ENCODE data around the gene HS6ST3. TPM values are rescaled to one million over a fixed set of nuclear protein-coding genes. Genes with fewer than 3 reads are reported as not detected.
A peak's percentile ranks its signal among the peaks of the same experiment; 100 is the strongest.
"Not testable (repeated sequence)": the region's sequence is repeated elsewhere in the genome, so short reads cannot be mapped to it uniquely, and the experiment has no call there.

Gene HS6ST3
- not detected for total RNA-seq
- not detected for polyA plus RNA-seq

GRCh38 chr13:96089749-96090239 is at the start of gene HS6ST3:
TSS of gene HS6ST3 (plus strand) at chr13:96090107.
- peak within 1 kb of the TSS in 1 of 4 donors; percentile 11 for H3K4me3 Mint-ChIP-seq
- Histone ChIP-seq H3K27me3 (ENCODE audit: control insufficient read depth, insufficient read depth, low read length) (peaks cover 26% of the 10 kb centered on the region), H3K36me3 (ENCODE audit: control insufficient read depth, insufficient read depth, low read length) (no peaks in the 10 kb centered on the region), H3K4me3 (ENCODE audit: low read depth, low read length) (no peak within 1 kb of the TSS), H3K9me3 (ENCODE audit: control insufficient read depth in 2 of 2, low read length in 2 of 2) (no peaks in the 10 kb centered on the region), H3K4me1 (ENCODE audit: control insufficient read depth, insufficient read depth, low read length, poor library complexity, severe bottlenecking) (no peaks in the 10 kb centered on the region), H3K27ac (ENCODE audit: insufficient read depth, low read length, poor library complexity, severe bottlenecking) (no peak within 1 kb of the TSS)
- H3K27me3 Mint-ChIP-seq = peaks cover 44% of the 10 kb centered on the region
- H3K9me3 Mint-ChIP-seq = peaks cover 0 to 10% (median 1%) of the 10 kb centered on the region in 7 donors
- peaks cover 0 to 7% (median 0%) of the 10 kb centered on the region in 4 donors for H3K4me1 Mint-ChIP-seq
- ATAC-seq (ENCODE audit: low read depth in 2 of 2) (no peak), DNase-seq (no peak)
- H3K36me3 Mint-ChIP-seq = no peaks in the 10 kb centered on the region
- peak within 1 kb of the TSS in 1 of 3 donors; percentile 4 for H3K27ac Mint-ChIP-seq

- DNase-seq (no peak), ATAC-seq (ENCODE audit: low read depth in 2 of 2) (no peak)
- Mint-ChIP-seq H3K27ac (no peak overlapping the region), H3K27me3 (no peaks in the 10 kb centered on the region), H3K36me3 (no peaks in the 10 kb centered on the region), H3K4me3 (no peak overlapping the region), H3K4me1 (no peaks in the 10 kb centered on the region), H3K9me3 (peaks cover 0 to 16% (median 3%) of the 10 kb centered on the region in 7 donors)
- no peak overlapping the region for H3K4me3 ChIP-seq (ENCODE audit: low read depth, low read length)
- H3K9me3 ChIP-seq (ENCODE audit: control insufficient read depth in 2 of 2, low read length in 2 of 2) = no peaks in the 10 kb centered on the region
- H3K36me3 ChIP-seq (ENCODE audit: control insufficient read depth, insufficient read depth, low read length) = no peaks in the 10 kb centered on the region
- no peaks in the 10 kb centered on the region for H3K4me1 ChIP-seq (ENCODE audit: control insufficient read depth, insufficient read depth, low read length, poor library complexity, severe bottlenecking)
- H3K27ac ChIP-seq (ENCODE audit: insufficient read depth, low read length, poor library complexity, severe bottlenecking) = no peak overlapping the region
- no peaks in the 10 kb centered on the region for H3K27me3 ChIP-seq (ENCODE audit: control insufficient read depth, insufficient read depth, low read length)
Measured at GRCh38 chr13:96041326-96042110, 48.4 kb upstream of the HS6ST3 start.

GRCh38 chr13:96044238-96044637 is 45.7 kb upstream of the HS6ST3 start:
- Histone ChIP-seq H3K36me3 (ENCODE audit: control insufficient read depth, insufficient read depth, low read length) (no peaks in the 10 kb centered on the region), H3K27ac (ENCODE audit: insufficient read depth, low read length, poor library complexity, severe bottlenecking) (no peak overlapping the region), H3K9me3 (ENCODE audit: control insufficient read depth in 2 of 2, low read length in 2 of 2) (no peaks in the 10 kb centered on the region), H3K27me3 (ENCODE audit: control insufficient read depth, insufficient read depth, low read length) (no peaks in the 10 kb centered on the region), H3K4me1 (ENCODE audit: control insufficient read depth, insufficient read depth, low read length, poor library complexity, severe bottlenecking) (no peaks in the 10 kb centered on the region), H3K4me3 (ENCODE audit: low read depth, low read length) (no peak overlapping the region)
- H3K4me3 Mint-ChIP-seq = no peak overlapping the region
- no peak for ATAC-seq (ENCODE audit: low read depth in 2 of 2)
- no peak overlapping the region for H3K27ac Mint-ChIP-seq
- H3K27me3 Mint-ChIP-seq = no peaks in the 10 kb centered on the region
- peaks cover 0 to 16% (median 6%) of the 10 kb centered on the region in 7 donors for H3K9me3 Mint-ChIP-seq
- no peaks in the 10 kb centered on the region for H3K4me1 Mint-ChIP-seq
- DNase-seq = no peak
- H3K36me3 Mint-ChIP-seq = no peaks in the 10 kb centered on the region

- not testable (repeated sequence) for H3K4me1 Mint-ChIP-seq; H3K9me3 ChIP-seq (ENCODE audit: control insufficient read depth in 2 of 2, low read length in 2 of 2); ATAC-seq (ENCODE audit: low read depth in 2 of 2); H3K36me3 Mint-ChIP-seq; H3K27me3 Mint-ChIP-seq; H3K27me3 ChIP-seq (ENCODE audit: control insufficient read depth, insufficient read depth, low read length); H3K27ac Mint-ChIP-seq; H3K4me1 ChIP-seq (ENCODE audit: control insufficient read depth, insufficient read depth, low read length, poor library complexity, severe bottlenecking); H3K27ac ChIP-seq (ENCODE audit: insufficient read depth, low read length, poor library complexity, severe bottlenecking); H3K36me3 ChIP-seq (ENCODE audit: control insufficient read depth, insufficient read depth, low read length); DNase-seq; H3K4me3 ChIP-seq (ENCODE audit: low read depth, low read length); H3K4me3 Mint-ChIP-seq
- peaks cover 0 to 22% (median 6%) of the 10 kb centered on the region in 7 donors for H3K9me3 Mint-ChIP-seq
Measured at GRCh38 chr13:96046449-96047126, 43.3 kb upstream of the HS6ST3 start.

- not testable (repeated sequence) for H3K27me3 ChIP-seq (ENCODE audit: control insufficient read depth, insufficient read depth, low read length); H3K27ac ChIP-seq (ENCODE audit: insufficient read depth, low read length, poor library complexity, severe bottlenecking); ATAC-seq (ENCODE audit: low read depth in 2 of 2); H3K9me3 ChIP-seq (ENCODE audit: control insufficient read depth in 2 of 2, low read length in 2 of 2); H3K36me3 Mint-ChIP-seq; H3K4me3 ChIP-seq (ENCODE audit: low read depth, low read length); DNase-seq; H3K4me1 Mint-ChIP-seq; H3K36me3 ChIP-seq (ENCODE audit: control insufficient read depth, insufficient read depth, low read length); H3K27ac Mint-ChIP-seq; H3K4me1 ChIP-seq (ENCODE audit: control insufficient read depth, insufficient read depth, low read length, poor library complexity, severe bottlenecking)
- Mint-ChIP-seq H3K4me3 (peak overlapping the region in 1 of 4 donors; percentile 39), H3K9me3 (peaks cover 0 to 21% (median 4%) of the 10 kb centered on the region in 7 donors), H3K27me3 (peaks cover 21% of the 10 kb centered on the region)
Measured at GRCh38 chr13:96050955-96051354, 39.0 kb upstream of the HS6ST3 start.

GRCh38 chr13:96051491-96051890 is 38.4 kb upstream of the HS6ST3 start:
- not testable (repeated sequence) for H3K27me3 ChIP-seq (ENCODE audit: control insufficient read depth, insufficient read depth, low read length); ATAC-seq (ENCODE audit: low read depth in 2 of 2); H3K36me3 ChIP-seq (ENCODE audit: control insufficient read depth, insufficient read depth, low read length); H3K4me3 ChIP-seq (ENCODE audit: low read depth, low read length); H3K36me3 Mint-ChIP-seq; H3K4me1 Mint-ChIP-seq; H3K27ac ChIP-seq (ENCODE audit: insufficient read depth, low read length, poor library complexity, severe bottlenecking); H3K27ac Mint-ChIP-seq; DNase-seq; H3K9me3 ChIP-seq (ENCODE audit: control insufficient read depth in 2 of 2, low read length in 2 of 2); H3K4me1 ChIP-seq (ENCODE audit: control insufficient read depth, insufficient read depth, low read length, poor library complexity, severe bottlenecking)
- Mint-ChIP-seq H3K27me3 (peaks cover 21% of the 10 kb centered on the region), H3K9me3 (peaks cover 0 to 16% (median 2%) of the 10 kb centered on the region in 7 donors), H3K4me3 (peak overlapping the region in 1 of 4 donors; percentile 39)

- not testable (repeated sequence) for H3K9me3 ChIP-seq (ENCODE audit: control insufficient read depth in 2 of 2, low read length in 2 of 2); H3K27me3 ChIP-seq (ENCODE audit: control insufficient read depth, insufficient read depth, low read length); H3K36me3 Mint-ChIP-seq; H3K4me1 Mint-ChIP-seq; ATAC-seq (ENCODE audit: low read depth in 2 of 2); H3K4me3 ChIP-seq (ENCODE audit: low read depth, low read length); DNase-seq; H3K4me1 ChIP-seq (ENCODE audit: control insufficient read depth, insufficient read depth, low read length, poor library complexity, severe bottlenecking); H3K36me3 ChIP-seq (ENCODE audit: control insufficient read depth, insufficient read depth, low read length); H3K27ac Mint-ChIP-seq; H3K27ac ChIP-seq (ENCODE audit: insufficient read depth, low read length, poor library complexity, severe bottlenecking)
- H3K27me3 Mint-ChIP-seq = peaks cover 21% of the 10 kb centered on the region
- H3K4me3 Mint-ChIP-seq = peak overlapping the region in 1 of 4 donors; percentile 41
- peaks cover 0 to 16% (median 2%) of the 10 kb centered on the region in 7 donors for H3K9me3 Mint-ChIP-seq
Measured at GRCh38 chr13:96051946-96052345, 38.0 kb upstream of the HS6ST3 start.
